B cell (primary cell): Measurements from ENCODE around the gene TMEM221. TPM values are rescaled to one million over a fixed set of nuclear protein-coding genes. Genes with fewer than 3 reads are reported as not detected.

Source experiments
- ATAC-seq: fragments of 200-7000 bp; cut with Tn5 transposase; one replicate; pipeline ENCODE4 v1.10.0; 2021; ENCODE audit warnings: low read depth, mild to moderate bottlenecking, moderate number of reproducible peaks, moderate library complexity
- CTCF ChIA-PET: fragments of 350-600 bp; sonication (Branson Sonifier 250); formaldehyde crosslinking; loops from one replicate; lab custom pipeline; 2021; ENCODE audit warnings: antibody characterized with exemption, inconsistent platforms; lab: Charles Lee
- POLR2A ChIA-PET: fragments of 350-600 bp; sonication (Branson Sonifier 250); formaldehyde crosslinking; loops from one replicate; lab custom pipeline; 2021; ENCODE audit warnings: antibody characterized with exemption; lab: Charles Lee
- DNase-seq: peaks from one replicate; pipeline ENCODE4 v3.0.0; 2013
- H2AFZ ChIP-seq: 2 replicates; pipeline ENCODE4 v1.6.1; 2012; ENCODE audit warnings: mild to moderate bottlenecking, low read depth, low read length; ENCODE audit not compliant: insufficient read depth, poor library complexity, severe bottlenecking
- H3K27ac ChIP-seq, 2 donors: 1 replicate in 1 of 2; 2 replicates in 1 of 2; pipeline ENCODE4 v1.5.1; 2012 to 2013; ENCODE audit warnings: low read length in 2 of 2, mild to moderate bottlenecking in 2 of 2, moderate library complexity in 1 of 2
- H3K27me3 ChIP-seq, 4 experiments: fragments of 200-600 bp in 1 of 4; sonication (generic) in 1 of 4; replicated peaks in 1 of 4; 1 replicate in 2 of 4; 2 replicates in 2 of 4; pipeline versions ENCODE4 v1.6.1 to v1.7.0; 2013 to 2016; ENCODE audit warnings: low read length in 3 of 4, mild to moderate bottlenecking in 2 of 4, mixed read lengths in 1 of 4, moderate library complexity in 1 of 4; ENCODE audit not compliant: insufficient read depth in 4 of 4, control insufficient read depth in 3 of 4; ENCODE audit errors: control extremely low read depth in 1 of 4
- H3K36me3 ChIP-seq, 2 experiments: replicated peaks in 1 of 2; 1 replicate in 1 of 2; 2 replicates in 1 of 2; pipeline versions ENCODE4 v1.6.1 to v1.7.1; 2013; ENCODE audit warnings: low read length in 1 of 2; ENCODE audit not compliant: insufficient read depth in 2 of 2, control insufficient read depth in 1 of 2; ENCODE audit errors: control extremely low read depth in 1 of 2, extremely low read depth in 1 of 2
- H3K4me1 ChIP-seq, 2 donors: fragments of 200-600 bp in 1 of 2; sonication (generic) in 1 of 2; 1 replicate in 1 of 2; 2 replicates in 1 of 2; pipeline versions ENCODE4 v1.5.1 to v1.6.1; 2013 to 2017; ENCODE audit warnings: low read length in 2 of 2; ENCODE audit not compliant: control insufficient read depth in 2 of 2, insufficient read depth in 2 of 2
- H3K4me2 ChIP-seq: replicated peaks from 2 replicates; pipeline ENCODE3; 2012; ENCODE audit warnings: mild to moderate bottlenecking, low read depth, low read length; ENCODE audit not compliant: poor library complexity, severe bottlenecking
- H3K4me3 ChIP-seq, 5 experiments: fragments of 200-600 bp in 1 of 5; sonication (generic) in 1 of 5; 1 replicate in 3 of 5; 2 replicates in 2 of 5; pipeline versions ENCODE4 v1.5.1 to v1.7.0; 2011 to 2016; ENCODE audit warnings: low read length in 4 of 5, mild to moderate bottlenecking in 4 of 5, low read depth in 2 of 5, control low read depth in 1 of 5, moderate library complexity in 1 of 5; ENCODE audit not compliant: insufficient read depth in 1 of 5; ENCODE audit errors: control extremely low read depth in 1 of 5, extremely low read depth in 1 of 5
- H3K79me2 ChIP-seq: fragments of 200-600 bp; sonication (generic); one replicate; pipeline ENCODE4 v1.6.0; 2016; ENCODE audit warnings: low read length; ENCODE audit not compliant: control insufficient read depth, insufficient read depth
- H3K9ac ChIP-seq: fragments of 200-600 bp; sonication (generic); 2 replicates; pipeline ENCODE4 v1.6.1; 2017; ENCODE audit warnings: mild to moderate bottlenecking, low read length, moderate library complexity
- H3K9me3 ChIP-seq, 3 donors: one replicate each; pipeline versions ENCODE4 v1.6.1 to v1.7.1; 2013; ENCODE audit warnings: low read length in 2 of 3; ENCODE audit not compliant: control insufficient read depth in 2 of 3, insufficient read depth in 1 of 3; ENCODE audit errors: control extremely low read depth in 1 of 3
- H4K20me1 ChIP-seq: 2 replicates; pipeline ENCODE4 v1.6.0; 2012; ENCODE audit warnings: mild to moderate bottlenecking, low read length; ENCODE audit not compliant: insufficient read depth, control insufficient read depth, poor library complexity, severe bottlenecking
- H3K27ac Mint-ChIP-seq: one replicate; pipeline ENCODE4 v1.8.0; 2021; ENCODE audit warnings: mixed read lengths
- H3K27me3 Mint-ChIP-seq: one replicate; pipeline ENCODE4 v1.8.0; 2021; ENCODE audit warnings: mixed read lengths
- H3K4me1 Mint-ChIP-seq: one replicate; pipeline ENCODE4 v1.8.0; 2021; ENCODE audit warnings: mixed read lengths
- H3K4me3 Mint-ChIP-seq: one replicate; pipeline ENCODE4 v1.8.0; 2021; ENCODE audit warnings: mixed read lengths
- H3K9me3 Mint-ChIP-seq: one replicate; pipeline ENCODE4 v1.8.0; 2022; ENCODE audit warnings: mixed read lengths; ENCODE audit not compliant: insufficient read depth
- EZH2 ChIP-seq: IDR thresholded peaks from 2 replicates; pipeline ENCODE4 v1.6.1; 2012; ENCODE audit warnings: borderline replicate concordance, low read depth, mild to moderate bottlenecking, moderate library complexity, low read length; ENCODE audit not compliant: insufficient read depth, poor library complexity, severe bottlenecking
- WGBS: methylation state at CpG from one replicate; pipeline ENCODE4 v1.1.5; 2013; ENCODE audit warnings: missing lambda C conversion rate; ENCODE audit not compliant: insufficient coverage; 5-methylcytosine and 5-hydroxymethylcytosine counted together
- intact Hi-C: fragments of 100-400 bp; cut with micrococcal nuclease; formaldehyde crosslinking; loops from one replicate; pipeline ENCODE4 v1.10.0; 2022
- polyA plus RNA-seq: library from polyadenylated mRNA; depleted of rRNA; stranded (reverse); fragments of >200 nt; gene quantifications from 2 replicates; pipeline ENCODE4 v1.2.3, GENCODE V29; 2012
- total RNA-seq, 2 donors: library from RNA; stranded (reverse); fragments of 120-200 nt in 1 of 2; gene quantifications; 1 replicate in 1 of 2; 2 replicates in 1 of 2; pipeline versions ENCODE4 v1.2.3 to v1.2.4, GENCODE V29; 2013 to 2022
- TF ChIP-seq, protein P1 (sequence below): fragments of 200-600 bp; IDR thresholded peaks from one replicate; pipeline ENCODE4 v1.8.0; 2022; ENCODE audit warnings: antibody characterized with exemption, mild to moderate bottlenecking

Gene TMEM221
- total and polyA plus RNA-seq, 2 donors (not counting 1 experiment from before 2014, with no cell fraction given): not detected

DNA sequence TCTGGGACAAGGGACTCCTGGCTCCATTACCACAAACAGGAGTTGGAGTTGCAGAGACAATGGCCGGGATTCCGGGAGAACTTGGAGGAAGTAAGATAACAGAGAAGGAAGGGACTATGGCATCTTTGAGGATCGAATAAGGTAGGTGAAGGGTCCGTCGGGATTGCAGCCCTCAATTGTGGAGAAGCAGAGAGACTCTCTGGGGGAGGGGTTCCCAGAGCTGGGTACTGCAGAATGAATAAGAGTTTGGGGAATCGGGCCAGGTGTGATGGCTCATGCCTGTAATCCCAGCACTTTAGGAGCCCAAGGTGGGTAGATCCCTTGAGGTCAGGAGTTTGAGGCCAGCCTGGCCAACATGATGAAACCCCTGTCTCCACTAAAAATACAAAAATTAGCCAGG, 46.8 kb downstream of the TMEM221 start:
- ATAC-seq (no peak), DNase-seq (no peak)
- TF ChIP-seq, protein P1, sequence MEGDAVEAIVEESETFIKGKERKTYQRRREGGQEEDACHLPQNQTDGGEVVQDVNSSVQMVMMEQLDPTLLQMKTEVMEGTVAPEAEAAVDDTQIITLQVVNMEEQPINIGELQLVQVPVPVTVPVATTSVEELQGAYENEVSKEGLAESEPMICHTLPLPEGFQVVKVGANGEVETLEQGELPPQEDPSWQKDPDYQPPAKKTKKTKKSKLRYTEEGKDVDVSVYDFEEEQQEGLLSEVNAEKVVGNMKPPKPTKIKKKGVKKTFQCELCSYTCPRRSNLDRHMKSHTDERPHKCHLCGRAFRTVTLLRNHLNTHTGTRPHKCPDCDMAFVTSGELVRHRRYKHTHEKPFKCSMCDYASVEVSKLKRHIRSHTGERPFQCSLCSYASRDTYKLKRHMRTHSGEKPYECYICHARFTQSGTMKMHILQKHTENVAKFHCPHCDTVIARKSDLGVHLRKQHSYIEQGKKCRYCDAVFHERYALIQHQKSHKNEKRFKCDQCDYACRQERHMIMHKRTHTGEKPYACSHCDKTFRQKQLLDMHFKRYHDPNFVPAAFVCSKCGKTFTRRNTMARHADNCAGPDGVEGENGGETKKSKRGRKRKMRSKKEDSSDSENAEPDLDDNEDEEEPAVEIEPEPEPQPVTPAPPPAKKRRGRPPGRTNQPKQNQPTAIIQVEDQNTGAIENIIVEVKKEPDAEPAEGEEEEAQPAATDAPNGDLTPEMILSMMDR: no peak
- no peak for TF ChIP-seq EZH2
- no peaks in the 10 kb centered on the region for H3K9me3 Mint-ChIP-seq
- 88% methylated on average over 5 of the region's 6 CpGs for WGBS
- no peaks in the 10 kb centered on the region for H3K9me3 ChIP-seq
- intact Hi-C loops: loop anchor here (10.0 kb wide), 1 partner anchor 153 kb away; the partner anchor contains the start of gene COLGALT1
- H3K4me1 Mint-ChIP-seq: peaks cover 27% of the 10 kb centered on the region
- peaks cover 24% of the 10 kb centered on the region for H4K20me1 ChIP-seq
- ChIA-PET CTCF (interaction anchor here (0.6 kb wide), 1 partner anchor 56 kb away, joined by 3 read pairs; no protein-coding TSS in a partner anchor), POLR2A (no interaction called here)
- no peak overlapping the region for H3K27ac Mint-ChIP-seq
- no peaks in the 10 kb centered on the region for H3K27me3 Mint-ChIP-seq
- H3K36me3 ChIP-seq: peaks cover 0 to 19% of the 10 kb centered on the region in 2 experiments
- no peak overlapping the region for H3K4me3 Mint-ChIP-seq
- H3K9ac ChIP-seq: no peak overlapping the region
- no peak overlapping the region for H2AFZ ChIP-seq
- no peak overlapping the region for H3K4me2 ChIP-seq
- H3K27ac ChIP-seq: no peak overlapping the region
- no peaks in the 10 kb centered on the region for H3K27me3 ChIP-seq
- H3K4me3 ChIP-seq: no peak overlapping the region
- peaks cover 20 to 33% of the 10 kb centered on the region in 2 donors for H3K4me1 ChIP-seq
- H3K79me2 ChIP-seq: peaks cover 35% of the 10 kb centered on the region

DNA sequence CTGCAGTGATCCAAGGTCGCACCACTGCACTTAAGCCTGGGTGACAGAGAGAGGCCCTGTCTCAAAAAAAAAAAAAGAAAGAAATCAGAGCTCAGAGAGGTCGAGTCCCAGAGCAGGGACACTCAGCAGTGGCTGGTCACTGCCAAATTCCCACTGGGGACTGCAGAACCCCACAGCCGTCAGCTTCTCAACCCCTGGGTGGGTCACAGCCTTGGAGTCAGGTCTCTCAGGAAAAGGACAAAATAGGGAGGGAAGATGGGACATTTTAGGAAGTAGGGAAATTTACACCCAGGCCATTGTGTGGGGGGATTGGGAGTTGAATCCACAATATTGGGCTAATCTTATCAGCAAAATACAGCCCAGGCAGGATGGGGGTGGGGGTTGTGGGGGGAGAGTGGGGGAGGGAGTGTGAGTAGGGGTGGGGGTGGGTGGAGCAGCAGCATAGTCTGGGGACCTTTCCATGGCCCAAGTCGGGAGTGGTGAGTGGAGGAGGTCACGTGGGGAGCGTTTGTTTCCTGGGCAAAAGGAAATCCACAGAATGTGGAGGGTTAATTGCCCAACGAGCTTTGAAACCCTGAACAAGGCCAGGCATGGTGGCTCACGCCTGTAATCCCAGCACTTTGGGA, 49.5 kb downstream of the TMEM221 start:
- Mint-ChIP-seq H3K4me1 (peaks cover 14% of the 10 kb centered on the region), H3K4me3 (no peak overlapping the region), H3K27ac (no peak overlapping the region), H3K27me3 (no peaks in the 10 kb centered on the region), H3K9me3 (no peaks in the 10 kb centered on the region)
- peaks cover 0 to 19% of the 10 kb centered on the region in 2 experiments for H3K36me3 ChIP-seq
- no peak overlapping the region for H3K4me2 ChIP-seq
- ATAC-seq: no peak
- ChIA-PET CTCF (interaction anchor here (1.7 kb wide), 1 partner anchor 10 kb away, joined by 7 read pairs; no protein-coding TSS in a partner anchor), POLR2A (no interaction called here)
- H3K27ac ChIP-seq: no peak overlapping the region
- H4K20me1 ChIP-seq: peaks cover 17% of the 10 kb centered on the region
- no peak overlapping the region for H2AFZ ChIP-seq
- no peaks in the 10 kb centered on the region for H3K27me3 ChIP-seq
- peaks cover 11% of the 10 kb centered on the region for H3K79me2 ChIP-seq
- TF ChIP-seq, protein P1: no peak
- TF ChIP-seq EZH2: no peak
- peaks cover 9 to 17% of the 10 kb centered on the region in 2 donors for H3K4me1 ChIP-seq
- H3K9ac ChIP-seq: no peak overlapping the region
- whole genome bisulfite sequencing: 77% methylated on average over 8 of the region's 8 CpGs
- no peak overlapping the region for H3K4me3 ChIP-seq
- H3K9me3 ChIP-seq: no peaks in the 10 kb centered on the region
- intact Hi-C loops: no loop called here
- DNase-seq: no peak
